ENCODE results near the gene ASAP2.

GRCh38 chr2:9226458-9227380 lies 20.1 kb downstream of the ASAP2 start:
- TF ChIP-seq CTCF (conservative IDR thresholded peaks at IDR 0.05; ENCODE audit: low read length) (no peak), EZH2phosphoT487 (IDR thresholded peaks at IDR 0.05; ENCODE audit: borderline replicate concordance) (no peak)
